HL-60/S4 (cell line): ENCODE measurements around the gene EXTL1.

Source experiments
- in situ Hi-C: fragments of 300-500 bp; cut with MboI; formaldehyde crosslinking; loops from 2 replicates; pipeline ENCODE4 v1.14.3; 2022; ENCODE audit warnings: low sequenced_read_pairs

The EXTL1 gene

GRCh38 chr1:26066857-26067256 lies 45.3 kb downstream of the EXTL1 start:
- in situ Hi-C loops = no loop called here

- in situ Hi-C loops = no loop called here
Measured at GRCh38 chr1:26067432-26067911, 45.9 kb downstream of the EXTL1 start, which contains the start of gene TRIM63. TSS of gene TRIM63 (minus strand) at chr1:26067630. CDS start at chr1:26067494, 136 bp downstream.

GRCh38 chr1:26069941-26070295 lies 48.3 kb downstream of the EXTL1 start:
- in situ Hi-C loops = no loop called here

- in situ Hi-C loops = no loop called here
Measured at GRCh38 chr1:26070296-26070962, 48.9 kb downstream of the EXTL1 start.

GRCh38 chr1:26070963-26071342 lies 49.4 kb downstream of the EXTL1 start:
- in situ Hi-C loops = no loop called here

- in situ Hi-C loops = no loop called here
Measured at GRCh38 chr1:26072305-26072704, 50.7 kb downstream of the EXTL1 start.

- in situ Hi-C loops = no loop called here
Measured at GRCh38 chr1:26075421-26076144, 54.0 kb downstream of the EXTL1 start.

GRCh38 chr1:26077524-26077923 lies 55.9 kb downstream of the EXTL1 start:
- in situ Hi-C loops = no loop called here

- in situ Hi-C loops = no loop called here
Measured at GRCh38 chr1:26078286-26079177, 57.0 kb downstream of the EXTL1 start.

- in situ Hi-C loops = no loop called here
Measured at GRCh38 chr1:26079178-26079563, 57.6 kb downstream of the EXTL1 start.

- in situ Hi-C loops = no loop called here
Measured at GRCh38 chr1:26079960-26080814, 58.6 kb downstream of the EXTL1 start.

GRCh38 chr1:26081267-26082019 lies 59.9 kb downstream of the EXTL1 start:
- in situ Hi-C loops = no loop called here

GRCh38 chr1:26082020-26082350 lies 60.4 kb downstream of the EXTL1 start:
- in situ Hi-C loops = no loop called here

- in situ Hi-C loops = no loop called here
Measured at GRCh38 chr1:26083208-26083607, 61.6 kb downstream of the EXTL1 start.

- in situ Hi-C loops = no loop called here
Measured at GRCh38 chr1:26084091-26084561, 62.6 kb downstream of the EXTL1 start.

GRCh38 chr1:26084844-26085243 lies 63.3 kb downstream of the EXTL1 start:
- in situ Hi-C loops = no loop called here
